Body of pancreas (tissue), 4 donors: ENCODE measurements around the gene PHC2. TPM values are rescaled to one million over a fixed set of nuclear protein-coding genes. Genes with fewer than 3 reads are reported as not detected.

Source experiments
- ATAC-seq: fragments of 150-250 bp; one replicate; pipeline ENCODE4 v1.9.1; 2016
- DNase-seq, 4 donors: peaks; one replicate each; pipeline ENCODE4 v3.0.0-alpha.2; 2019
- H3K27ac ChIP-seq, 4 donors: fragments of 200-600 bp; sonication (generic); 1 replicate in 3 of 4; 2 replicates in 1 of 4; pipeline versions ENCODE4 v1.5.1 to v1.6.1; 2016 to 2019; ENCODE audit warnings: mild to moderate bottlenecking in 1 of 4, mixed read lengths in 1 of 4, moderate library complexity in 1 of 4
- H3K27me3 ChIP-seq, 2 donors: fragments of 200-600 bp; sonication (generic); one replicate each; pipeline ENCODE4 v1.6.0; 2016; ENCODE audit warnings: mild to moderate bottlenecking in 1 of 2
- H3K36me3 ChIP-seq, 2 donors: fragments of 200-600 bp; sonication (generic); replicated peaks in 1 of 2; 2 replicates each; pipeline ENCODE4 v1.5.1; 2016; ENCODE audit warnings: low read depth in 2 of 2; ENCODE audit not compliant: insufficient read depth in 1 of 2
- H3K4me1 ChIP-seq: fragments of 200-600 bp; sonication (generic); one replicate; pipeline ENCODE4 v1.6.0; 2016
- H3K4me3 ChIP-seq, 2 donors: fragments of 200-600 bp; sonication (generic); 1 replicate in 1 of 2; 2 replicates in 1 of 2; pipeline ENCODE4 v1.5.1; 2016 to 2019
- H3K9me3 ChIP-seq, 3 donors: fragments of 200-600 bp; sonication (generic); 1 replicate in 2 of 3; 2 replicates in 1 of 3; pipeline ENCODE4 v1.5.1; 2016
- CTCF ChIP-seq, 7 experiments: fragments of 450-650 bp in 4 of 7; fragments of 200-600 bp in 3 of 7; sonication (generic) in 3 of 7; IDR thresholded peaks; one replicate each; pipeline ENCODE4 v1.5.1; 2016 to 2019; ENCODE audit warnings: antibody characterized with exemption in 7 of 7
- POLR2A ChIP-seq, 3 donors: fragments of 450-650 bp; IDR thresholded peaks; one replicate each; pipeline ENCODE4 v1.6.1; 2016; ENCODE audit warnings: antibody characterized with exemption in 3 of 3, mild to moderate bottlenecking in 2 of 3
- WGBS, 2 donors: methylation state at CpG; one replicate each; pipeline ENCODE4 v1.1.5; 2017; 5-methylcytosine and 5-hydroxymethylcytosine counted together
- intact Hi-C: fragments of 100-400 bp; cut with DNase I; formaldehyde crosslinking; loops from one replicate; pipeline ENCODE4 v1.15.1; 2023
- total RNA-seq, 2 donors: library from RNA; depleted of rRNA; stranded (reverse); fragments of >200 nt; gene quantifications; one replicate each; pipeline ENCODE4 v1.1.0, GENCODE V29; 2016

PHC2 gene
- total RNA-seq, 2 donors from 2014 or later = 41.8 to 44.5 TPM

- 87 to 91% methylated on average over 3 of the region's 3 CpGs for WGBS, 2 donors
- Histone ChIP-seq H3K4me1 (peaks cover 7% of the 10 kb centered on the region), H3K27ac (no peak overlapping the region), H3K27me3 (no peaks in the 10 kb centered on the region), H3K4me3 (no peak overlapping the region), H3K9me3 (no peaks in the 10 kb centered on the region), H3K36me3 (no peaks in the 10 kb centered on the region)
- ATAC-seq (no peak), DNase-seq (no peak)
- no peak for TF ChIP-seq CTCF (IDR thresholded peaks at IDR 0.05)
- no peak for TF ChIP-seq POLR2A (IDR thresholded peaks at IDR 0.05)
- intact Hi-C loops = loop anchor here (10.0 kb wide), 1 partner anchor 175 kb away; no protein-coding TSS in a partner anchor
These were observed 141.1 kb downstream of the PHC2 start for GRCh38 chr1:33289858-33290154.

GRCh38 chr1:33288976-33289857 is 141.7 kb downstream of the PHC2 start:
- H3K27me3 ChIP-seq = no peaks in the 10 kb centered on the region
- no peaks in the 10 kb centered on the region for H3K36me3 ChIP-seq
- no peak for ATAC-seq
- DNase-seq = peak in 1 of 4 donors; percentile 9
- no peak overlapping the region for H3K27ac ChIP-seq
- H3K4me3 ChIP-seq = no peak overlapping the region
- intact Hi-C loops = no loop called here
- H3K4me1 ChIP-seq = peaks cover 7% of the 10 kb centered on the region
- TF ChIP-seq CTCF (IDR thresholded peaks at IDR 0.05) (no peak), POLR2A (IDR thresholded peaks at IDR 0.05) (no peak)
- H3K9me3 ChIP-seq = no peaks in the 10 kb centered on the region
- 88 to 93% methylated on average over 15 to 16 of the region's 16 CpGs for WGBS, 2 donors

- Histone ChIP-seq H3K4me3 (no peak overlapping the region), H3K27me3 (no peaks in the 10 kb centered on the region), H3K4me1 (peaks cover 7% of the 10 kb centered on the region), H3K36me3 (no peaks in the 10 kb centered on the region), H3K27ac (no peak overlapping the region), H3K9me3 (no peaks in the 10 kb centered on the region)
- ATAC-seq (no peak), DNase-seq (peak in 1 of 4 donors; percentile 0)
- no peak for TF ChIP-seq POLR2A (IDR thresholded peaks at IDR 0.05)
- no peak for TF ChIP-seq CTCF (IDR thresholded peaks at IDR 0.05)
- intact Hi-C loops = no loop called here
- WGBS, 2 donors = 77 to 93% methylated on average over 2 of the region's 2 CpGs
These were observed 143.6 kb downstream of the PHC2 start for GRCh38 chr1:33287317-33287716.

GRCh38 chr1:33286451-33287185 is 144.3 kb downstream of the PHC2 start:
- Histone ChIP-seq H3K36me3 (peaks cover 0 to 3% of the 10 kb centered on the region in 2 donors), H3K4me1 (peaks cover 7% of the 10 kb centered on the region), H3K27me3 (no peaks in the 10 kb centered on the region), H3K27ac (no peak overlapping the region), H3K9me3 (no peaks in the 10 kb centered on the region), H3K4me3 (no peak overlapping the region)
- no peak for ATAC-seq
- DNase-seq = peak in 1 of 4 donors; percentile 5
- no peak for TF ChIP-seq POLR2A (IDR thresholded peaks at IDR 0.05)
- TF ChIP-seq CTCF (IDR thresholded peaks at IDR 0.05) = no peak
- 79 to 83% methylated on average over 8 of the region's 8 CpGs for WGBS, 2 donors
- intact Hi-C loops = no loop called here
